H1 (cell line): ENCODE results near the gene NFIA.

Experiments
- CTCF ChIP-seq, 3 experiments: IDR thresholded peaks; 1 replicate in 2 of 3; 2 replicates in 1 of 3; pipeline versions ENCODE4 v1.5.1 to v1.6.1; 2011; ENCODE audit warnings: low read length in 3 of 3, mild to moderate bottlenecking in 3 of 3, inconsistent platforms in 2 of 3, low read depth in 1 of 3, moderate library complexity in 1 of 3; ENCODE audit not compliant: insufficient read depth in 1 of 3; ENCODE audit errors: control extremely low read depth in 1 of 3
- HDAC2 ChIP-seq, 2 experiments: fragments of 300-600 bp in 1 of 2; sonication (generic) in 1 of 2; IDR thresholded peaks; 2 replicates each; pipeline ENCODE4 v1.6.1; 2011 to 2012; ENCODE audit warnings: low read depth in 2 of 2, low read length in 2 of 2, mild to moderate bottlenecking in 2 of 2, moderate library complexity in 2 of 2, borderline replicate concordance in 1 of 2, inconsistent platforms in 1 of 2
- SIN3A ChIP-seq, 2 experiments: IDR thresholded peaks in 1 of 2; conservative IDR thresholded peaks in 1 of 2; 2 replicates each; pipeline ENCODE4 v1.6.1; 2011 to 2012; ENCODE audit warnings: low read length in 2 of 2, improper control_type of control experiment in 1 of 2, low read depth in 1 of 2, mild to moderate bottlenecking in 1 of 2
- SIX5 ChIP-seq: IDR thresholded peaks from 2 replicates; pipeline ENCODE4 v1.6.1; 2011; ENCODE audit warnings: mild to moderate bottlenecking, low read depth, low read length

- no peak for TF ChIP-seq HDAC2 (IDR thresholded peaks at IDR 0.05; ENCODE audit: borderline replicate concordance in 1 of 2, low read depth in 2 of 2, low read length in 2 of 2)
- TF ChIP-seq SIN3A (conservative IDR thresholded peaks at IDR 0.05 in 1 of 2, IDR thresholded peaks at IDR 0.05 in 1 of 2; ENCODE audit: low read depth in 1 of 2, low read length in 2 of 2) = no peak
- TF ChIP-seq CTCF (IDR thresholded peaks at IDR 0.05; ENCODE audit: control extremely low read depth in 1 of 3, insufficient read depth in 1 of 3, low read depth in 1 of 3, low read length in 3 of 3) = no peak
- no peak for TF ChIP-seq SIX5
Observed at GRCh38 chr1:61260171-61260570, 177.8 kb downstream of the NFIA start.
